ENCODE results near the gene DHX58.

The DHX58 gene

GRCh38 chr17:42120161-42120769 lies 7.8 kb upstream of the DHX58 start:
- TF ChIP-seq NFIC (IDR thresholded peaks at IDR 0.05) = no peak
- TF ChIP-seq TAF1 (IDR thresholded peaks at IDR 0.05; ENCODE audit: low read depth) = no peak
- TF ChIP-seq ZBTB7A (IDR thresholded peaks at IDR 0.05; ENCODE audit: low read depth) = no peak
- TF ChIP-seq TCF12 (IDR thresholded peaks at IDR 0.05; ENCODE audit: low read depth) = no peak
- no peak for TF ChIP-seq CEBPB (IDR thresholded peaks at IDR 0.05)
- no peak for TF ChIP-seq EP300 (IDR thresholded peaks at IDR 0.05; ENCODE audit: borderline replicate concordance)
- no peak for TF ChIP-seq USF1 (IDR thresholded peaks at IDR 0.05)

GRCh38 chr17:42119301-42119700 lies 6.8 kb upstream of the DHX58 start:
- TF ChIP-seq MAX (IDR thresholded peaks at IDR 0.05) (no peak), CREB1 (IDR thresholded peaks at IDR 0.05; ENCODE audit: low read depth) (no peak), FOXM1 (IDR thresholded peaks at IDR 0.05; ENCODE audit: borderline replicate concordance, low read depth) (no peak), TCF12 (IDR thresholded peaks at IDR 0.05; ENCODE audit: low read depth) (no peak), CEBPB (IDR thresholded peaks at IDR 0.05) (no peak), RAD21 (IDR thresholded peaks at IDR 0.05; ENCODE audit: low read depth) (no peak), YY1 (IDR thresholded peaks at IDR 0.05; ENCODE audit: low read depth) (no peak), TEAD4 (IDR thresholded peaks at IDR 0.05) (no peak), USF1 (IDR thresholded peaks at IDR 0.05) (no peak), TAF1 (IDR thresholded peaks at IDR 0.05; ENCODE audit: low read depth) (no peak)

- TF ChIP-seq REST (IDR thresholded peaks at IDR 0.05; ENCODE audit: low read depth) = no peak
- peak; percentile 60 for TF ChIP-seq RAD21 (IDR thresholded peaks at IDR 0.05; ENCODE audit: low read depth)
- no peak for TF ChIP-seq NFIC (IDR thresholded peaks at IDR 0.05)
Measured at GRCh38 chr17:42118545-42118944, 6.0 kb upstream of the DHX58 start.

- TF ChIP-seq YY1 (IDR thresholded peaks at IDR 0.05; ENCODE audit: low read depth) (no peak), ZBTB7A (IDR thresholded peaks at IDR 0.05; ENCODE audit: low read depth) (no peak), FOXM1 (IDR thresholded peaks at IDR 0.05; ENCODE audit: borderline replicate concordance, low read depth) (no peak), NFIC (IDR thresholded peaks at IDR 0.05) (no peak), CEBPB (IDR thresholded peaks at IDR 0.05) (no peak), TCF12 (IDR thresholded peaks at IDR 0.05; ENCODE audit: low read depth) (no peak), REST (IDR thresholded peaks at IDR 0.05; ENCODE audit: low read depth) (no peak), RAD21 (IDR thresholded peaks at IDR 0.05; ENCODE audit: low read depth) (no peak), TAF1 (IDR thresholded peaks at IDR 0.05; ENCODE audit: low read depth) (no peak), CREB1 (IDR thresholded peaks at IDR 0.05; ENCODE audit: low read depth) (no peak), TEAD4 (IDR thresholded peaks at IDR 0.05) (no peak), EP300 (IDR thresholded peaks at IDR 0.05; ENCODE audit: borderline replicate concordance) (no peak), EGR1 (IDR thresholded peaks at IDR 0.05) (no peak), MAX (IDR thresholded peaks at IDR 0.05) (no peak)
Measured at GRCh38 chr17:42118126-42118510, 5.6 kb upstream of the DHX58 start.

GRCh38 chr17:42117397-42118125 lies 5.0 kb upstream of the DHX58 start:
- TF ChIP-seq EP300 (IDR thresholded peaks at IDR 0.05; ENCODE audit: borderline replicate concordance) (no peak), YY1 (IDR thresholded peaks at IDR 0.05; ENCODE audit: low read depth) (no peak), USF1 (IDR thresholded peaks at IDR 0.05) (no peak), TEAD4 (IDR thresholded peaks at IDR 0.05) (no peak), ZBTB7A (IDR thresholded peaks at IDR 0.05; ENCODE audit: low read depth) (no peak), TAF1 (IDR thresholded peaks at IDR 0.05; ENCODE audit: low read depth) (no peak), CREB1 (IDR thresholded peaks at IDR 0.05; ENCODE audit: low read depth) (no peak), MAX (IDR thresholded peaks at IDR 0.05) (no peak), REST (IDR thresholded peaks at IDR 0.05; ENCODE audit: low read depth) (no peak)
